PC-3 (cell line): ENCODE measurements around the gene TBC1D5. TPM values are rescaled to one million over a fixed set of nuclear protein-coding genes. Genes with fewer than 3 reads are reported as not detected.

Experiments used
- ATAC-seq: fragments of 200-7000 bp; cut with Tn5 transposase; 2 replicates; pipeline ENCODE4 v1.9.1; 2020; ENCODE audit warnings: mild to moderate bottlenecking, moderate library complexity
- BruUV-seq: library from RNA; stranded (reverse); fragments of 400-500 nt; replicated peaks from 2 replicates; lab custom pipeline; 2021; lab: Mats Ljungman, UMichigan
- CTCF ChIA-PET: fragments of 300-600 bp; sonication (Branson Sonifier 250); formaldehyde crosslinking; loops from one replicate; lab custom pipeline; 2022; ENCODE audit warnings: antibody characterized with exemption; lab: Charles Lee
- POLR2A ChIA-PET: fragments of 300-600 bp; sonication (Branson Sonifier 250); formaldehyde crosslinking; loops from one replicate; lab custom pipeline; 2022; ENCODE audit warnings: antibody characterized with exemption; ENCODE audit not compliant: unreplicated experiment; lab: Charles Lee
- DNase-seq: peaks from one replicate; pipeline ENCODE4 v3.0.0-alpha.2; 2015
- H2AFZ ChIP-seq: fragments of 300-600 bp; sonication (generic); 2 replicates; pipeline ENCODE4 v1.6.0; 2016; ENCODE audit warnings: antibody characterized with exemption, low read length
- H3F3A ChIP-seq: fragments of 300-600 bp; sonication (generic); one replicate; pipeline ENCODE4 v1.6.0; 2017; ENCODE audit warnings: antibody characterized with exemption, low read length, control low read depth, mild to moderate bottlenecking; ENCODE audit not compliant: unreplicated experiment
- H3K27ac ChIP-seq: fragments of 300-600 bp; sonication (generic); 2 replicates; pipeline ENCODE4 v1.5.1; 2016; ENCODE audit warnings: mild to moderate bottlenecking, low read length
- H3K27me3 ChIP-seq: fragments of 300-600 bp; sonication (generic); 2 replicates; pipeline ENCODE4 v1.6.1; 2016; ENCODE audit warnings: low read length, mixed read lengths
- H3K36me3 ChIP-seq: fragments of 300-600 bp; sonication (generic); 2 replicates; pipeline ENCODE4 v1.6.1; 2016; ENCODE audit warnings: low read depth, mixed run types, low read length, mixed read lengths
- H3K4me1 ChIP-seq: fragments of 300-600 bp; sonication (generic); 2 replicates; pipeline ENCODE4 v1.5.1; 2016; ENCODE audit warnings: low read length; ENCODE audit not compliant: insufficient read depth
- H3K4me2 ChIP-seq: fragments of 300-600 bp; sonication (generic); 2 replicates; pipeline ENCODE4 v1.6.0; 2016; ENCODE audit warnings: low read length
- H3K4me3 ChIP-seq: fragments of 300-600 bp; sonication (generic); 2 replicates; pipeline ENCODE4 v1.5.1; 2016; ENCODE audit warnings: mild to moderate bottlenecking, low read length, mixed read lengths
- H3K79me2 ChIP-seq: fragments of 300-600 bp; sonication (generic); 2 replicates; pipeline ENCODE4 v1.6.1; 2017; ENCODE audit warnings: low read length, mixed read lengths
- H3K9ac ChIP-seq: fragments of 300-600 bp; sonication (generic); 2 replicates; pipeline ENCODE4 v1.6.0; 2016; ENCODE audit warnings: mild to moderate bottlenecking, low read length
- H3K9me2 ChIP-seq: fragments of 300-600 bp; sonication (generic); replicated peaks from 2 replicates; pipeline ENCODE4 v1.6.1; 2016; ENCODE audit warnings: mixed run types, low read length, mixed read lengths
- H3K9me3 ChIP-seq: fragments of 300-600 bp; sonication (generic); 2 replicates; pipeline ENCODE4 v1.6.1; 2016; ENCODE audit warnings: low read length, mixed read lengths
- H4K20me1 ChIP-seq: fragments of 300-600 bp; sonication (generic); 2 replicates; pipeline ENCODE4 v1.6.1; 2016; ENCODE audit warnings: low read length, mixed read lengths
- CTCF ChIP-seq: fragments of 300-600 bp; sonication (generic); conservative IDR thresholded peaks from 2 replicates; pipeline ENCODE4 v1.5.1; 2017; ENCODE audit warnings: antibody characterized with exemption, low read depth, mild to moderate bottlenecking, low read length
- EZH2 ChIP-seq: fragments of 300-600 bp; sonication (generic); IDR thresholded peaks from one replicate; pipeline ENCODE4 v1.6.1; 2017; ENCODE audit warnings: antibody characterized with exemption, mild to moderate bottlenecking, low read length; ENCODE audit not compliant: unreplicated experiment
- EZH2phosphoT487 ChIP-seq: fragments of 300-600 bp; sonication (generic); IDR thresholded peaks from 2 replicates; pipeline ENCODE4 v1.6.1; 2018; ENCODE audit warnings: mild to moderate bottlenecking, antibody characterized with exemption, low read length, borderline replicate concordance
- intact Hi-C: fragments of 100-400 bp; cut with micrococcal nuclease; formaldehyde crosslinking; loops from 2 replicates; pipeline ENCODE4 v1.9.0; 2023
- total RNA-seq: library from RNA; depleted of rRNA; stranded (reverse); fragments of >200 nt; gene quantifications from 2 replicates; pipeline ENCODE4 v1.2.3, GENCODE V29; 2014

TBC1D5 gene
- total RNA-seq, 1 experiment from 2014 or later: 54.5 TPM

- ChIA-PET CTCF (interaction anchor here (0.5 kb wide), 1 partner anchor 746 kb away, joined by 4 read pairs; no protein-coding TSS in a partner anchor), POLR2A (no interaction called here)
- Histone ChIP-seq H3K27ac (no peak overlapping the region), H3F3A (no peaks in the 10 kb centered on the region), H3K4me2 (no peak overlapping the region), H3K9me2 (no peaks in the 10 kb centered on the region), H3K27me3 (no peaks in the 10 kb centered on the region), H3K9me3 (no peaks in the 10 kb centered on the region), H3K36me3 (no peaks in the 10 kb centered on the region), H4K20me1 (no peaks in the 10 kb centered on the region), H3K4me3 (no peak overlapping the region), H3K4me1 (no peaks in the 10 kb centered on the region), H3K79me2 (no peaks in the 10 kb centered on the region), H3K9ac (no peak overlapping the region), H2AFZ (no peak overlapping the region)
- BruUV-seq: no TSS peak
- ATAC-seq (no peak), DNase-seq (no peak)
- intact Hi-C loops: no loop called here
- TF ChIP-seq EZH2 (no peak), CTCF (no peak), EZH2phosphoT487 (no peak)
Observed at GRCh38 chr3:17333893-17334292, 408.5 kb downstream of the TBC1D5 start.

GRCh38 chr3:17333446-17333845 is 409.0 kb downstream of the TBC1D5 start:
- intact Hi-C loops: no loop called here
- Histone ChIP-seq H3K4me2 (no peak overlapping the region), H3K4me3 (no peak overlapping the region), H3F3A (no peaks in the 10 kb centered on the region), H3K36me3 (no peaks in the 10 kb centered on the region), H3K27ac (no peak overlapping the region), H4K20me1 (no peaks in the 10 kb centered on the region), H3K9ac (no peak overlapping the region), H3K27me3 (no peaks in the 10 kb centered on the region), H3K9me3 (no peaks in the 10 kb centered on the region), H3K9me2 (no peaks in the 10 kb centered on the region), H2AFZ (no peak overlapping the region), H3K4me1 (no peaks in the 10 kb centered on the region), H3K79me2 (no peaks in the 10 kb centered on the region)
- no peak for TF ChIP-seq EZH2phosphoT487
- no peak for TF ChIP-seq CTCF
- no peak for TF ChIP-seq EZH2
- ChIA-PET POLR2A (no interaction called here), CTCF (interaction anchor here (0.5 kb wide), 1 partner anchor 745 kb away, joined by 4 read pairs; no protein-coding TSS in a partner anchor)
- ATAC-seq: no peak
- no peak for DNase-seq
- no TSS peak for BruUV-seq

GRCh38 chr3:17330660-17331059 is 411.8 kb downstream of the TBC1D5 start:
- BruUV-seq: no TSS peak
- CTCF ChIA-PET: no interaction called here
- Histone ChIP-seq H3K27me3 (no peaks in the 10 kb centered on the region), H3K36me3 (no peaks in the 10 kb centered on the region), H3K27ac (no peak overlapping the region), H3K4me3 (no peak overlapping the region), H3K4me2 (no peak overlapping the region), H3K9me2 (no peaks in the 10 kb centered on the region), H3K9me3 (no peaks in the 10 kb centered on the region), H3K79me2 (no peaks in the 10 kb centered on the region), H3F3A (no peaks in the 10 kb centered on the region), H2AFZ (no peak overlapping the region), H3K4me1 (no peaks in the 10 kb centered on the region), H3K9ac (no peak overlapping the region), H4K20me1 (no peaks in the 10 kb centered on the region)
- intact Hi-C loops: no loop called here
- POLR2A ChIA-PET: no interaction called here
- DNase-seq (no peak), ATAC-seq (no peak)
- TF ChIP-seq EZH2phosphoT487 (no peak), CTCF (no peak), EZH2 (no peak)
